Measurements from ENCODE around the gene CHM. TPM values are rescaled to one million over a fixed set of nuclear protein-coding genes. Genes with fewer than 3 reads are reported as not detected.

Gene CHM
- total RNA-seq, 1 experiment from 2014 or later = 18.1 TPM

DNA sequence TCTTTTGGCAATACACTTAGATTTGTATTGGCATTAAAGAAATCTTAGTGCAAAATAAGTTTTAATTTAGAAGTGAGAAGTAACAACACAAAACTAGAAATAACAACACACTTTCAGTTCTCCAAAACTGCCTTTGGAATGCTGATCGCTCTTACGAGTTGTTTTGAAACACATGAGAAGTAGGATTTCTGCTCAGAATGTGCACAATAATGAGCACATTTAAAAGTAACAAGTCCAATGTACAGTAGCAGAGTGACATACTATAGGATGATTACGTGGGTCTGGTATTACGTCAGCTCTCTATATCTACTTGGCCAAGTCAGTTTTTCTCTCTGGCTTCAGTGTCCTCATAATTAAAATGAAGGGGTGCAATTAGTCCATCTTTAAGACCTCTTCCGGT is 164.8 kb downstream of the CHM start (continued):
- TF ChIP-seq MYBL2 (CRISPR knock-in tag; IDR thresholded peaks at IDR 0.05) = no peak
- no peak for TF ChIP-seq ZNF232 (CRISPR knock-in tag; IDR thresholded peaks at IDR 0.05)
- TF ChIP-seq, protein P1, sequence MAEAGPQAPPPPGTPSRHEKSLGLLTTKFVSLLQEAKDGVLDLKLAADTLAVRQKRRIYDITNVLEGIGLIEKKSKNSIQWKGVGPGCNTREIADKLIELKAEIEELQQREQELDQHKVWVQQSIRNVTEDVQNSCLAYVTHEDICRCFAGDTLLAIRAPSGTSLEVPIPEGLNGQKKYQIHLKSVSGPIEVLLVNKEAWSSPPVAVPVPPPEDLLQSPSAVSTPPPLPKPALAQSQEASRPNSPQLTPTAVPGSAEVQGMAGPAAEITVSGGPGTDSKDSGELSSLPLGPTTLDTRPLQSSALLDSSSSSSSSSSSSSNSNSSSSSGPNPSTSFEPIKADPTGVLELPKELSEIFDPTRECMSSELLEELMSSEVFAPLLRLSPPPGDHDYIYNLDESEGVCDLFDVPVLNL (CRISPR knock-in tag; IDR thresholded peaks at IDR 0.05; ENCODE audit: borderline replicate concordance, low read depth) = no peak
- no peak for TF ChIP-seq NFYB (CRISPR knock-in tag; conservative IDR thresholded peaks at IDR 0.05; ENCODE audit: low read depth)
- TF ChIP-seq, protein P2, sequence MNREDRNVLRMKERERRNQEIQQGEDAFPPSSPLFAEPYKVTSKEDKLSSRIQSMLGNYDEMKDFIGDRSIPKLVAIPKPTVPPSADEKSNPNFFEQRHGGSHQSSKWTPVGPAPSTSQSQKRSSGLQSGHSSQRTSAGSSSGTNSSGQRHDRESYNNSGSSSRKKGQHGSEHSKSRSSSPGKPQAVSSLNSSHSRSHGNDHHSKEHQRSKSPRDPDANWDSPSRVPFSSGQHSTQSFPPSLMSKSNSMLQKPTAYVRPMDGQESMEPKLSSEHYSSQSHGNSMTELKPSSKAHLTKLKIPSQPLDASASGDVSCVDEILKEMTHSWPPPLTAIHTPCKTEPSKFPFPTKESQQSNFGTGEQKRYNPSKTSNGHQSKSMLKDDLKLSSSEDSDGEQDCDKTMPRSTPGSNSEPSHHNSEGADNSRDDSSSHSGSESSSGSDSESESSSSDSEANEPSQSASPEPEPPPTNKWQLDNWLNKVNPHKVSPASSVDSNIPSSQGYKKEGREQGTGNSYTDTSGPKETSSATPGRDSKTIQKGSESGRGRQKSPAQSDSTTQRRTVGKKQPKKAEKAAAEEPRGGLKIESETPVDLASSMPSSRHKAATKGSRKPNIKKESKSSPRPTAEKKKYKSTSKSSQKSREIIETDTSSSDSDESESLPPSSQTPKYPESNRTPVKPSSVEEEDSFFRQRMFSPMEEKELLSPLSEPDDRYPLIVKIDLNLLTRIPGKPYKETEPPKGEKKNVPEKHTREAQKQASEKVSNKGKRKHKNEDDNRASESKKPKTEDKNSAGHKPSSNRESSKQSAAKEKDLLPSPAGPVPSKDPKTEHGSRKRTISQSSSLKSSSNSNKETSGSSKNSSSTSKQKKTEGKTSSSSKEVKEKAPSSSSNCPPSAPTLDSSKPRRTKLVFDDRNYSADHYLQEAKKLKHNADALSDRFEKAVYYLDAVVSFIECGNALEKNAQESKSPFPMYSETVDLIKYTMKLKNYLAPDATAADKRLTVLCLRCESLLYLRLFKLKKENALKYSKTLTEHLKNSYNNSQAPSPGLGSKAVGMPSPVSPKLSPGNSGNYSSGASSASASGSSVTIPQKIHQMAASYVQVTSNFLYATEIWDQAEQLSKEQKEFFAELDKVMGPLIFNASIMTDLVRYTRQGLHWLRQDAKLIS (CRISPR knock-in tag; IDR thresholded peaks at IDR 0.05; ENCODE audit: borderline replicate concordance) = no peak
- TF ChIP-seq, protein P3, sequence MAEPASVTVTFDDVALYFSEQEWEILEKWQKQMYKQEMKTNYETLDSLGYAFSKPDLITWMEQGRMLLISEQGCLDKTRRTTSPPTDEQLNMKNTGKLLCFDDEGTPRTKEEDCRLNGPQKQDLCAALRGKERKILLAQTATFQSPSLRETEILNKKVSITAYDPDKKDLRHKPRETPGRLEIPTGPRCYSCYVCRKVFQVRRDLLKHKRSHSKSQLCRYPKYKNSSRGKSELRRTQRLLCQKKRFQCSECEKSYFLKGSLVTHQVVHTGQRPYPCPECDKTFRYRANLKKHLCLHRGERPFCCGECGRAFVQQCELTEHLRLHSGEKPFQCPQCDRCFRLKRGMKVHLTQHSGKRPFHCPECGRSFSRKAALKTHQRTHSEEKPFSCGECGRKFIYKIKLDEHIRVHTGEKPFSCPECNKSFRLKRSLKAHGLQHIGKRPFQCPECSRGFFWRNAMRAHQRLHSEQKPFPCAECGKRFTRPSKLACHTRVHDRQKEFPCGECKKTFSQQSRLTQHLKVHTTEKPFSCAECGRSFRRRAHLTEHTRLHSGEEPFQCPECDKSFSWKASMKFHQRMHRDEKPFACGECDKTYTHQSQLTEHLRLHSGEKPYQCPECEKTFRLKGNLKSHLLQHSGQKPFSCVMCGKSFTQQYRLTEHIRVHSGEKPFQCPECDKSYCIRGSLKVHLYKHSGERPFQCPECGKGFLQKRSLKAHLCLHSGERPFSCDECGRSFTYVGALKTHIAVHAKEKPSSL (CRISPR knock-in tag; conservative IDR thresholded peaks at IDR 0.05) = no peak
- no peak for TF ChIP-seq GRHL2 (CRISPR knock-in tag; IDR thresholded peaks at IDR 0.05; ENCODE audit: insufficient replicate concordance, severe bottlenecking)

DNA sequence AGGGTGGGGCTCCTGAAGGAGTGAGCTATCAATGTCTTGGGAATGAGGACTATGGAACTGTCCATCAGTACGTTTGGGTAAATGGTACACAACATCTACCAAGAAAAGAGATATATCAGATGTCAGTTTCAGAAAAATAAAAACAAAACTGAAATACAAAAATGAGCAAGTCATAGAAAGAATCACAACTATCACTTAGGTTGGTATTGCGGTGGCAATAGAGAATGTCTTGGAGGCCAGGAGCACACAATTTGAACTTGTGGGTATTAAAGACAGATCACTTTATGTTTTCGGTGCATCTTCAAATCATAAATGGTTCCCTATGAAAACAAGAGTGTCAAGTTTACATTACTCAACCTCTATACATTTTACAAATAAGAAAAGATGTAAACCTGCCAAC is 176.8 kb downstream of the CHM start:
- H3K9me3 Mint-ChIP-seq = peaks cover 25% of the 10 kb centered on the region
- no peak for ATAC-seq
- H3K27ac Mint-ChIP-seq = no peak overlapping the region
- CTCF ChIA-PET = no interaction called here
- H3K36me3 Mint-ChIP-seq = peaks cover 35% of the 10 kb centered on the region
- no peak for DNase-seq (ENCODE audit: low spot score)
- H3K4me1 Mint-ChIP-seq = no peaks in the 10 kb centered on the region
- H3K27me3 Mint-ChIP-seq (ENCODE audit: low read depth) = no peaks in the 10 kb centered on the region; the same call in 1 of the 2 replicates
- TF ChIP-seq, protein P4, sequence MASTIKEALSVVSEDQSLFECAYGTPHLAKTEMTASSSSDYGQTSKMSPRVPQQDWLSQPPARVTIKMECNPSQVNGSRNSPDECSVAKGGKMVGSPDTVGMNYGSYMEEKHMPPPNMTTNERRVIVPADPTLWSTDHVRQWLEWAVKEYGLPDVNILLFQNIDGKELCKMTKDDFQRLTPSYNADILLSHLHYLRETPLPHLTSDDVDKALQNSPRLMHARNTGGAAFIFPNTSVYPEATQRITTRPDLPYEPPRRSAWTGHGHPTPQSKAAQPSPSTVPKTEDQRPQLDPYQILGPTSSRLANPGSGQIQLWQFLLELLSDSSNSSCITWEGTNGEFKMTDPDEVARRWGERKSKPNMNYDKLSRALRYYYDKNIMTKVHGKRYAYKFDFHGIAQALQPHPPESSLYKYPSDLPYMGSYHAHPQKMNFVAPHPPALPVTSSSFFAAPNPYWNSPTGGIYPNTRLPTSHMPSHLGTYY (CRISPR knock-in tag; IDR thresholded peaks at IDR 0.05) = no peak
- TF ChIP-seq OVOL2 (CRISPR knock-in tag; IDR thresholded peaks at IDR 0.05; ENCODE audit: borderline replicate concordance) = no peak
- TF ChIP-seq, protein P5, sequence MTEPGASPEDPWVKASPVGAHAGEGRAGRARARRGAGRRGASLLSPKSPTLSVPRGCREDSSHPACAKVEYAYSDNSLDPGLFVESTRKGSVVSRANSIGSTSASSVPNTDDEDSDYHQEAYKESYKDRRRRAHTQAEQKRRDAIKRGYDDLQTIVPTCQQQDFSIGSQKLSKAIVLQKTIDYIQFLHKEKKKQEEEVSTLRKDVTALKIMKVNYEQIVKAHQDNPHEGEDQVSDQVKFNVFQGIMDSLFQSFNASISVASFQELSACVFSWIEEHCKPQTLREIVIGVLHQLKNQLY (CRISPR knock-in tag; IDR thresholded peaks at IDR 0.05) = no peak
- H3K4me3 Mint-ChIP-seq = no peak overlapping the region
- POLR2A ChIA-PET = no interaction called here

DNA sequence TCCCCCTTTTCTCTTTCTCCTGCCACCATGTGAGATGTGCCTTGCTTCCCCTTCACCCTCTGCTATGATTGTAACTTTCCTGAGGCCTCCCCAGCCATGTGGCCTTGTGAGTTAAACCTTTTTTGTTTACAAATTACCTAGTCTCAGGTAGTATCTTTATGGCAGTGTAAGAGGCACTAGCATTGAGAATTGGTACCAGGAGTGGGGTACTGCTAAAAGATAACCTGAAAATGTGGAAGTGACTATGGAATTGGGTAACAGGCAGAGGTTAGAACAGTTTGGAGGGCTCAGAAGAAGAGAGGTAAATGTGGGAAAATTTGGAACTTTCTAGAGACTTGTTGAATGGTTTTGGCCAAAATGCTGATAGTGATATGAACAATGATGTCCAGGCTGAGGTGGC is 182.0 kb downstream of the CHM start:
- ChIA-PET POLR2A (no interaction called here), CTCF (no interaction called here)
- Mint-ChIP-seq H3K4me3 (no peak overlapping the region), H3K4me1 (no peaks in the 10 kb centered on the region), H3K27me3 (ENCODE audit: low read depth) (no peaks in the 10 kb centered on the region; the same call in 1 of the 2 replicates), H3K36me3 (peaks cover 42% of the 10 kb centered on the region), H3K27ac (no peak overlapping the region), H3K9me3 (peaks cover 30% of the 10 kb centered on the region)
- no peak for DNase-seq (ENCODE audit: low spot score)
- no peak for ATAC-seq
- TF ChIP-seq, protein P6, sequence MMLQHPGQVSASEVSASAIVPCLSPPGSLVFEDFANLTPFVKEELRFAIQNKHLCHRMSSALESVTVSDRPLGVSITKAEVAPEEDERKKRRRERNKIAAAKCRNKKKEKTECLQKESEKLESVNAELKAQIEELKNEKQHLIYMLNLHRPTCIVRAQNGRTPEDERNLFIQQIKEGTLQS (CRISPR knock-in tag; conservative IDR thresholded peaks at IDR 0.05) = no peak
- no peak for TF ChIP-seq TEAD1 (CRISPR knock-in tag; IDR thresholded peaks at IDR 0.05)
- TF ChIP-seq, protein P7, sequence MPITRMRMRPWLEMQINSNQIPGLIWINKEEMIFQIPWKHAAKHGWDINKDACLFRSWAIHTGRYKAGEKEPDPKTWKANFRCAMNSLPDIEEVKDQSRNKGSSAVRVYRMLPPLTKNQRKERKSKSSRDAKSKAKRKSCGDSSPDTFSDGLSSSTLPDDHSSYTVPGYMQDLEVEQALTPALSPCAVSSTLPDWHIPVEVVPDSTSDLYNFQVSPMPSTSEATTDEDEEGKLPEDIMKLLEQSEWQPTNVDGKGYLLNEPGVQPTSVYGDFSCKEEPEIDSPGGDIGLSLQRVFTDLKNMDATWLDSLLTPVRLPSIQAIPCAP (CRISPR knock-in tag; IDR thresholded peaks at IDR 0.05) = no peak
- TF ChIP-seq, protein P8, sequence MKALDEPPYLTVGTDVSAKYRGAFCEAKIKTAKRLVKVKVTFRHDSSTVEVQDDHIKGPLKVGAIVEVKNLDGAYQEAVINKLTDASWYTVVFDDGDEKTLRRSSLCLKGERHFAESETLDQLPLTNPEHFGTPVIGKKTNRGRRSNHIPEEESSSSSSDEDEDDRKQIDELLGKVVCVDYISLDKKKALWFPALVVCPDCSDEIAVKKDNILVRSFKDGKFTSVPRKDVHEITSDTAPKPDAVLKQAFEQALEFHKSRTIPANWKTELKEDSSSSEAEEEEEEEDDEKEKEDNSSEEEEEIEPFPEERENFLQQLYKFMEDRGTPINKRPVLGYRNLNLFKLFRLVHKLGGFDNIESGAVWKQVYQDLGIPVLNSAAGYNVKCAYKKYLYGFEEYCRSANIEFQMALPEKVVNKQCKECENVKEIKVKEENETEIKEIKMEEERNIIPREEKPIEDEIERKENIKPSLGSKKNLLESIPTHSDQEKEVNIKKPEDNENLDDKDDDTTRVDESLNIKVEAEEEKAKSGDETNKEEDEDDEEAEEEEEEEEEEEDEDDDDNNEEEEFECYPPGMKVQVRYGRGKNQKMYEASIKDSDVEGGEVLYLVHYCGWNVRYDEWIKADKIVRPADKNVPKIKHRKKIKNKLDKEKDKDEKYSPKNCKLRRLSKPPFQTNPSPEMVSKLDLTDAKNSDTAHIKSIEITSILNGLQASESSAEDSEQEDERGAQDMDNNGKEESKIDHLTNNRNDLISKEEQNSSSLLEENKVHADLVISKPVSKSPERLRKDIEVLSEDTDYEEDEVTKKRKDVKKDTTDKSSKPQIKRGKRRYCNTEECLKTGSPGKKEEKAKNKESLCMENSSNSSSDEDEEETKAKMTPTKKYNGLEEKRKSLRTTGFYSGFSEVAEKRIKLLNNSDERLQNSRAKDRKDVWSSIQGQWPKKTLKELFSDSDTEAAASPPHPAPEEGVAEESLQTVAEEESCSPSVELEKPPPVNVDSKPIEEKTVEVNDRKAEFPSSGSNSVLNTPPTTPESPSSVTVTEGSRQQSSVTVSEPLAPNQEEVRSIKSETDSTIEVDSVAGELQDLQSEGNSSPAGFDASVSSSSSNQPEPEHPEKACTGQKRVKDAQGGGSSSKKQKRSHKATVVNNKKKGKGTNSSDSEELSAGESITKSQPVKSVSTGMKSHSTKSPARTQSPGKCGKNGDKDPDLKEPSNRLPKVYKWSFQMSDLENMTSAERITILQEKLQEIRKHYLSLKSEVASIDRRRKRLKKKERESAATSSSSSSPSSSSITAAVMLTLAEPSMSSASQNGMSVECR (CRISPR knock-in tag; IDR thresholded peaks at IDR 0.05; ENCODE audit: borderline replicate concordance) = no peak
- TF ChIP-seq, protein P9, sequence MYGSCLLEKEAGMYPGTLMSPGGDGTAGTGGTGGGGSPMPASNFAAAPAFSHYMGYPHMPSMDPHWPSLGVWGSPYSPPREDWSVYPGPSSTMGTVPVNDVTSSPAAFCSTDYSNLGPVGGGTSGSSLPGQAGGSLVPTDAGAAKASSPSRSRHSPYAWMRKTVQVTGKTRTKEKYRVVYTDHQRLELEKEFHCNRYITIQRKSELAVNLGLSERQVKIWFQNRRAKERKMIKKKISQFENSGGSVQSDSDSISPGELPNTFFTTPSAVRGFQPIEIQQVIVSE (CRISPR knock-in tag; IDR thresholded peaks at IDR 0.05; ENCODE audit: borderline replicate concordance) = no peak
- TF ChIP-seq, protein P10, sequence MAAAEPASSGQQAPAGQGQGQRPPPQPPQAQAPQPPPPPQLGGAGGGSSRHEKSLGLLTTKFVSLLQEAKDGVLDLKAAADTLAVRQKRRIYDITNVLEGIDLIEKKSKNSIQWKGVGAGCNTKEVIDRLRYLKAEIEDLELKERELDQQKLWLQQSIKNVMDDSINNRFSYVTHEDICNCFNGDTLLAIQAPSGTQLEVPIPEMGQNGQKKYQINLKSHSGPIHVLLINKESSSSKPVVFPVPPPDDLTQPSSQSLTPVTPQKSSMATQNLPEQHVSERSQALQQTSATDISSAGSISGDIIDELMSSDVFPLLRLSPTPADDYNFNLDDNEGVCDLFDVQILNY (CRISPR knock-in tag; IDR thresholded peaks at IDR 0.05) = no peak

Measured in WTC11 (cell line).